AG10803 (cell line): ENCODE data around the gene FTO.

Source experiments
- DNase-seq: peaks from one replicate; pipeline ENCODE4 v3.0.0; 2010; ENCODE audit warnings: low read depth
- H3K4me3 ChIP-seq: 2 replicates; pipeline ENCODE4 v1.5.1; 2011; ENCODE audit warnings: mild to moderate bottlenecking, low read length, control low read depth
- TF ChIP-seq, protein P1 (sequence below): conservative IDR thresholded peaks from 2 replicates; pipeline ENCODE4 v1.5.1; 2011; ENCODE audit warnings: mild to moderate bottlenecking, low read length, control low read depth, inconsistent platforms

FTO gene

DNA sequence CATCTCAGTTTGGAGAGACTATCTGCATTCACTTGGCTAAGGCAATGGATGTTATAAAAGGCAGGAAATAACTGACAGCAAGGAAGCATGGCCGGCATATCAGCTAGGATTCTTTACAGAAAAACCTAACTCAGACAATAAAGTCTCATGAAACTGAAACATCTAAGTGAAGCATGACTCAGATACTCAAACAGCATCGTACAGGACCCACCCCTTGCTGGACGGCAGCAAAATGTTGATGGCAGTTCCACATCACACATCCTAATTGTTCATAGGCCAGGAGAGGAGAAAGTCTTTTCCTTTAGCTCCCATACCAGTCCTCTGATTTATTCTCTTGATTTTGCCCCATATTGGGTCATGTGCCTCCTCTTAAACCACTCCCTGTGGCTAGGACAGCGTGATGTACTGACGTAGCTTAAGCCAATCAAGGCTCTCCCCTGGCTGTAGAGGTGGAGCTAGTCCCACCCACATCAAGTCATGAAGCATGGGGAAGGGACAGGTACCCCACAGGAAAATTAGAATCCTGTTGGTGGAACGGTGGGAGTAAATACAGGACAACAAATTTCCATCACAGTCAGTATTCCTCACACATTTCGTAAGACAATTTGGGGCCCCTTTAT, 403.7 kb downstream of the FTO start:
- TF ChIP-seq, protein P1, sequence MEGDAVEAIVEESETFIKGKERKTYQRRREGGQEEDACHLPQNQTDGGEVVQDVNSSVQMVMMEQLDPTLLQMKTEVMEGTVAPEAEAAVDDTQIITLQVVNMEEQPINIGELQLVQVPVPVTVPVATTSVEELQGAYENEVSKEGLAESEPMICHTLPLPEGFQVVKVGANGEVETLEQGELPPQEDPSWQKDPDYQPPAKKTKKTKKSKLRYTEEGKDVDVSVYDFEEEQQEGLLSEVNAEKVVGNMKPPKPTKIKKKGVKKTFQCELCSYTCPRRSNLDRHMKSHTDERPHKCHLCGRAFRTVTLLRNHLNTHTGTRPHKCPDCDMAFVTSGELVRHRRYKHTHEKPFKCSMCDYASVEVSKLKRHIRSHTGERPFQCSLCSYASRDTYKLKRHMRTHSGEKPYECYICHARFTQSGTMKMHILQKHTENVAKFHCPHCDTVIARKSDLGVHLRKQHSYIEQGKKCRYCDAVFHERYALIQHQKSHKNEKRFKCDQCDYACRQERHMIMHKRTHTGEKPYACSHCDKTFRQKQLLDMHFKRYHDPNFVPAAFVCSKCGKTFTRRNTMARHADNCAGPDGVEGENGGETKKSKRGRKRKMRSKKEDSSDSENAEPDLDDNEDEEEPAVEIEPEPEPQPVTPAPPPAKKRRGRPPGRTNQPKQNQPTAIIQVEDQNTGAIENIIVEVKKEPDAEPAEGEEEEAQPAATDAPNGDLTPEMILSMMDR: no peak
- no peak for DNase-seq
- no peak overlapping the region for H3K4me3 ChIP-seq

DNA sequence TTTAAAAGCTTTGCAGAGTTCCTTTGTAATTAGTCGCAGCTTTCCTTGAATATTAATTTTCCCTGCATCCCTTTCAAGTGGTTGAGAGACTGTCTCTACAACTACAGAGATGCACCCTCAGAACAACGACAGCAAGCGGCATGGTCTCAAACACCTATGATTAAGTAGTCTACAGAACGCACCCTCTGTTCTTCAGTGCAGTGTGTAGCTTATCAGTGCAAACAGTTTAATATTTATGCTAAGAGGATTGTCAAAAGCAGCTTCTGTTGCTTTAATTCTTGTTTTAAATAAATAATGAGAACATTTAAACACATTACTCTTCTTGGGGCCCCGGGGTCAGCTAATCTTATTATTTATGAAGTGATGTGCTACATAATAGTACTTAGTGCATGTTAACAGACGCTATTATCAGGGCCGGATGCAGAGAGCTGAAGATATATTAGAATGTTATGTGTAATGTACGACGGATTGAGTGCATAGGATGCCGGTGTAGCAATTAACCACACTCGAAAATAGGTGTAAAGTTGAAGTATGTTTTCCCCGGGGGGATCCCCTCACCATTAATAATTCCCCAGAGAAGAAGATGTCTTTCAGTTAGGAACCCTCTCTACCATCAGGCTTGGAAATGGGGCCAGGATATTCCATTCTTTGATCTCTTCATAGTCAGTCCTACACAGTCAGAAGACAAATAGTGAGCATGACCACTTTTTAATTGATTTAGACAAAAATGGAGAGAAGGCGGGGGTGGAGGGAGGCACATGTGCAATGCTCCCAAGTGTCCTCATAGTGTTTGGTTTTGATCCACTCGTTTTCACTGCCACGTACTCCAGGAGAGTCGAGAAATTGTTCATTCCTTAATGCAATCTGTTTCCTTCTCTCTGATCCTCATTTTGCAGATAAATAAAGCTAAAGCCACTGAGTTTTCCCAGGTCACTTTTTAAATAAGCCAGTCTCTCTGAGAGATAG, 406.3 kb downstream of the FTO start:
- TF ChIP-seq, protein P1: no peak
- H3K4me3 ChIP-seq: no peak overlapping the region
- no peak for DNase-seq

DNA sequence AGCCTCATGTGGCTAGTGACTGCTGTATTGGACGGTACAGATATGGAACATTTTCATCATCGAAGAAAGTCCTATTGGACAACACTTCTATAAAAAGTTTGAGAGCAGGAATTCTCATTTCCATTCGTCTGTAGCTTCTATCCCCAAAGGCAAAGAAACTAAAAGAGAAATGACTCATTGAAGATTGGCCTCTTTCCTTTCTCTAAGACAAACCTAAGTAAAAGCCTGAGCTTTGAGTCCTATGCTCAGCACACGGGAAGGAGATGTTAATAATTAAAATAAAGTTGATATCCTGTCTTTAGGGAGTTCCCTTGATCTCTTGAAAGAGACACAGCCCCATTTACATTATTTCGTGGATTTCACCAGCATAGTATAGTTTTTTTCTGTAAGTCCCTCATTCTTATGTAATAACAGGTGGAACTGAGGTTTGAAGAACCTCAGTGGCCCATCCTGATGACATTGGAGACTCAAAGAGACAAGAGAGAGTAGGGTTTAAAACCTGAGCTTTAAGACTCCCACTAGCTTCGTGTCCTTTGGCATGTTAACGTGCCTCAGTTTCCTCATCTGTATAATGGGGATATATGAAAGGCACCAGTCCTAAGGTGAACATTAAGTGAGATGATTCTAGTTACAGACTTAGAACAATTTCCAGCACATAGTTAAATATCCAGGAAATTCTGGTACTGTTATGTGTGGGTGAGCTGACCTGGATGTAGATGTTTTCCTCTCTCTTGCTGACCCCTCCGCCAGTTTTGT, 408.7 kb downstream of the FTO start:
- DNase-seq: no peak
- no peak overlapping the region for H3K4me3 ChIP-seq
- TF ChIP-seq, protein P1: no peak

DNA sequence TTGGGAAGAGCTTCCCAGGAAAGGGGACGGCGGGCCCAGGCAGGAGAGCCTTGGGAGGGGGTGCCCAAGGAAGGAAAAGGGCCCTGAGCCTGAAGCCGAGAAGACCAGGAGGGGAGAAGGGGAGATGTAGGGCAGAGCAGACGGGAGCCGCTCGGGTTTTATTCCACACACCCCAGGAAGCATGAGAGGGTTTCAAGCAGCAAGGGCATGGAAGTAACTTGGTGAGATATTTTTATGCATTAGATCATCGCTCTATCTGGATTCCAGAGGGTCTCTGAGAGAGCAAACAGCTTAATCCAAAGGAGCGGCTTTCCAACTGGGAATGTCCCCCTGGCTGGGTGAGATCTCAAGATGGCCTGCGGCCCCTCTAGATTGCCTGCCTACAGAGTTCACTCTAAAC, 411.6 kb downstream of the FTO start:
- H3K4me3 ChIP-seq: no peak overlapping the region
- TF ChIP-seq, protein P1: no peak
- no peak for DNase-seq

DNA sequence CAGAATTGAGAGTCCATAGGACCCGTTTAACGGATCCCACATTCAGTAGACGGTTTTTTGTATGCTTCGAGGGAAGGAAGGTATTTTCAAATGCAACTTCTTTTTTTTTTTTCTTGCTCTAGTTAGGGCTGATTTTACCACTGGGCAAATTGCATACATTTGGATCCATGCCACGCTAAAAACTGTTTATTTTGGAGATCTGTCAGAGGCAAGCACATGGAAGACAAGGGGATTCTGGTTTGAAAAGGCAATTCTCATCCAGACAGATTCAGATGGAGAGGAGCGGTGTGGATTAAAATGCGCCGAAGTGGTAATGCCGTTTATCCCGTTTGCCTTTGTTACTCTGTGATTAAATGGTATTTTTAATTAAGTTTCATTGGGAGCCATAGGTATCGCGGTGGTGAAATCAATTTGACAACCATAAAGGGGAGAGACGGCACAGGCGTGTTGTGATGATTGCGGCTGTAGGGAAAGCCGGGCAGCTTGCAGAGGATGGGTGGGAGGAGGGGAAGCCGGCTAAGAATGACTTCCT, 412.2 kb downstream of the FTO start:
- no peak for DNase-seq
- TF ChIP-seq, protein P1: no peak
- H3K4me3 ChIP-seq: no peak overlapping the region

DNA sequence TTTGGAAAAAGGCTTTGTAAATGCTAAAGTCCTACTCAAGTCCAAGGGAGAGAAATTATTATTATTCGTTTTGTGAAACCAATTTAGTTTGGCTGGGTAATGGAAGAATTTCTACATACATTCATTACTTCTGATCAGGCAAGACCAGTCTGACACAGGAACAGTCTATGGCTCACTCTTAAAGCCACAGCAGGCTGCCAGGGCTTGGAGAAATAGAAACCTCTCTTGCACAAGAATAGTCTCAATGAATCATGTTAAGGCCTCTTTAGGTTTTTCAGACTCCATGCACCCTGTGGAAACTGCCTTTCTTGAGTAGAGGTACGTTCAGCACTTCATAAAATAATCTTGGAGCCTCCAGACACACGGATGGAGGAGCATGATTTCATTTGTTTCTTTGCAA, 414.9 kb downstream of the FTO start:
- TF ChIP-seq, protein P1: no peak
- peak; percentile 35 for DNase-seq
- no peak overlapping the region for H3K4me3 ChIP-seq
